HepG2 (cell line): ENCODE results near the gene UTP3. TPM values are rescaled to one million over a fixed set of nuclear protein-coding genes. Genes with fewer than 3 reads are reported as not detected.

Experiments used
- ATM ChIP-seq: fragments of 450-650 bp; IDR thresholded peaks from 2 replicates; pipeline ENCODE4 v1.7.1; 2017; ENCODE audit warnings: mild to moderate bottlenecking, borderline replicate concordance
- KMT2A ChIP-seq: sonication (generic); formaldehyde crosslinking; IDR thresholded peaks from 2 replicates; pipeline ENCODE4 v1.4.0; 2020; ENCODE audit warnings: missing genetic modification reagents
- MXD3 ChIP-seq: IDR thresholded peaks from 2 replicates; pipeline ENCODE4 v1.6.1; 2016; ENCODE audit warnings: mild to moderate bottlenecking, missing biosample characterization, missing genetic modification reagents
- NFE2 ChIP-seq: sonication (generic); formaldehyde crosslinking; IDR thresholded peaks from 2 replicates; pipeline ENCODE4 v1.4.0; 2020; ENCODE audit warnings: missing genetic modification reagents
- NFE2L1 ChIP-seq: sonication (generic); formaldehyde crosslinking; IDR thresholded peaks from 2 replicates; pipeline ENCODE4 v1.4.0; 2020; ENCODE audit warnings: missing genetic modification reagents, mild to moderate bottlenecking, borderline replicate concordance
- NFYC ChIP-seq: IDR thresholded peaks from 2 replicates; pipeline ENCODE4 v1.6.1; 2016; ENCODE audit warnings: missing genetic modification reagents, missing compliant biosample characterization
- RBFOX2 ChIP-seq: fragments of 200-400 bp; formaldehyde crosslinking; IDR thresholded peaks from 2 replicates; pipeline ENCODE4 v1.6.1; 2017; ENCODE audit warnings: low read depth, mild to moderate bottlenecking, low read length
- STAT6 ChIP-seq: sonication (generic); formaldehyde crosslinking; IDR thresholded peaks from 2 replicates; pipeline ENCODE4 v1.4.0; 2020; ENCODE audit warnings: missing genetic modification reagents, mild to moderate bottlenecking, borderline replicate concordance
- TBX2 ChIP-seq: sonication (generic); formaldehyde crosslinking; IDR thresholded peaks from 2 replicates; pipeline ENCODE4 v1.5.0; 2020; ENCODE audit warnings: missing genetic modification reagents, mild to moderate bottlenecking, borderline replicate concordance
- TEAD2 ChIP-seq: sonication (generic); formaldehyde crosslinking; IDR thresholded peaks from 2 replicates; pipeline ENCODE4 v1.9.0; 2021; ENCODE audit warnings: missing genetic modification reagents
- TFDP2 ChIP-seq: sonication (generic); formaldehyde crosslinking; IDR thresholded peaks from 2 replicates; pipeline ENCODE4 v1.4.0; 2020; ENCODE audit warnings: missing genetic modification reagents
- ZBTB42 ChIP-seq: sonication (generic); formaldehyde crosslinking; IDR thresholded peaks from 2 replicates; pipeline ENCODE4 v1.5.0; 2020; ENCODE audit warnings: mild to moderate bottlenecking, missing genetic modification reagents
- ZFAT ChIP-seq: sonication (generic); formaldehyde crosslinking; conservative IDR thresholded peaks from 2 replicates; pipeline ENCODE4 v1.8.1; 2023; ENCODE audit warnings: missing genetic modification reagents, inconsistent platforms
- ZNF430 ChIP-seq: sonication (generic); formaldehyde crosslinking; IDR thresholded peaks from 2 replicates; pipeline ENCODE4 v1.9.0; 2021; ENCODE audit warnings: mild to moderate bottlenecking, missing genetic modification reagents
- ZNF614 ChIP-seq: IDR thresholded peaks from 2 replicates; pipeline ENCODE4 v1.6.1; 2018; ENCODE audit warnings: missing biosample characterization, missing genetic modification reagents, inconsistent platforms, borderline replicate concordance
- ZNF672 ChIP-seq: sonication (generic); formaldehyde crosslinking; IDR thresholded peaks from 2 replicates; pipeline ENCODE4 v1.8.1; 2022; ENCODE audit warnings: missing genetic modification reagents
- ZNF781 ChIP-seq: sonication (generic); formaldehyde crosslinking; IDR thresholded peaks from 2 replicates; pipeline ENCODE4 v1.5.1; 2020; ENCODE audit warnings: borderline replicate concordance, mild to moderate bottlenecking, missing genetic modification reagents; ENCODE audit errors: not compliant biosample characterization
- ZNF782 ChIP-seq: sonication (generic); formaldehyde crosslinking; IDR thresholded peaks from 2 replicates; pipeline ENCODE4 v1.4.0; 2020; ENCODE audit warnings: missing genetic modification reagents, mild to moderate bottlenecking, borderline replicate concordance
- polyA plus RNA-seq, 8 experiments: library from polyadenylated mRNA; depleted of rRNA in 3 of 8; stranded (reverse) in 7 of 8; unstranded in 1 of 8; fragments of >200 nt; fragmentation: Illumina TruSeq in 4 of 8; extraction: Trizol in 4 of 8; gene quantifications; 2 replicates each; pipeline versions ENCODE4 v1.2.1 to v1.2.3, GENCODE V29; 2011 to 2016; ENCODE audit warnings: low read depth in 4 of 8, missing spikeins in 1 of 8, mixed read lengths in 1 of 8; ENCODE audit not compliant: insufficient read depth in 1 of 8
- total RNA-seq, 5 experiments: library from RNA; depleted of rRNA; stranded (reverse); fragments of >200 nt; fragmentation: Illumina TruSeq; extraction: Trizol; gene quantifications; 2 replicates each; pipeline ENCODE4 v1.2.3, GENCODE V29; 2016; ENCODE audit warnings: low read depth in 1 of 5
- TF ChIP-seq, protein P1 (sequence below): sonication (generic); formaldehyde crosslinking; IDR thresholded peaks from 2 replicates; pipeline ENCODE4 v1.4.0; 2020; ENCODE audit warnings: mild to moderate bottlenecking, missing genetic modification reagents
- TF ChIP-seq, protein P2 (sequence below): sonication (generic); formaldehyde crosslinking; IDR thresholded peaks from 2 replicates; pipeline ENCODE4 v1.8.1; 2023; ENCODE audit warnings: mild to moderate bottlenecking, missing genetic modification reagents

The UTP3 gene
- total and polyA plus RNA-seq, 2 of the 13 experiments (the other 11 are each of a cell fraction or from before 2014, with no cell fraction given) = 6.9 to 19.5 TPM

- TF ChIP-seq NFE2L1 (CRISPR knock-in tag) = no peak
- peak; percentile 80 for TF ChIP-seq STAT6 (CRISPR knock-in tag)
- peak; percentile 59; the same call in 1 of the 2 replicates for TF ChIP-seq RBFOX2
- peak; percentile 40; the same call in 1 of the 2 replicates for TF ChIP-seq NFYC
- TF ChIP-seq TFDP2 (CRISPR knock-in tag) = peak; percentile 75
- TF ChIP-seq NFE2 (CRISPR knock-in tag) = no peak
- TF ChIP-seq TBX2 (CRISPR knock-in tag) = peak; percentile 77; the same call in 1 of the 2 replicates
- TF ChIP-seq ZFAT (CRISPR knock-in tag) = 0 out of 2 replicates have a peak, but pooled peaks have one; percentile 16
- no peak for TF ChIP-seq TEAD2
- peak; percentile 89 for TF ChIP-seq ZNF430 (CRISPR knock-in tag)
- no peak for TF ChIP-seq ZNF672 (CRISPR knock-in tag)
- no peak for TF ChIP-seq ATM
- TF ChIP-seq, protein P1, sequence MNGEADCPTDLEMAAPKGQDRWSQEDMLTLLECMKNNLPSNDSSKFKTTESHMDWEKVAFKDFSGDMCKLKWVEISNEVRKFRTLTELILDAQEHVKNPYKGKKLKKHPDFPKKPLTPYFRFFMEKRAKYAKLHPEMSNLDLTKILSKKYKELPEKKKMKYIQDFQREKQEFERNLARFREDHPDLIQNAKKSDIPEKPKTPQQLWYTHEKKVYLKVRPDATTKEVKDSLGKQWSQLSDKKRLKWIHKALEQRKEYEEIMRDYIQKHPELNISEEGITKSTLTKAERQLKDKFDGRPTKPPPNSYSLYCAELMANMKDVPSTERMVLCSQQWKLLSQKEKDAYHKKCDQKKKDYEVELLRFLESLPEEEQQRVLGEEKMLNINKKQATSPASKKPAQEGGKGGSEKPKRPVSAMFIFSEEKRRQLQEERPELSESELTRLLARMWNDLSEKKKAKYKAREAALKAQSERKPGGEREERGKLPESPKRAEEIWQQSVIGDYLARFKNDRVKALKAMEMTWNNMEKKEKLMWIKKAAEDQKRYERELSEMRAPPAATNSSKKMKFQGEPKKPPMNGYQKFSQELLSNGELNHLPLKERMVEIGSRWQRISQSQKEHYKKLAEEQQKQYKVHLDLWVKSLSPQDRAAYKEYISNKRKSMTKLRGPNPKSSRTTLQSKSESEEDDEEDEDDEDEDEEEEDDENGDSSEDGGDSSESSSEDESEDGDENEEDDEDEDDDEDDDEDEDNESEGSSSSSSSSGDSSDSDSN (CRISPR knock-in tag) = peak; percentile 96
- TF ChIP-seq, protein P2, sequence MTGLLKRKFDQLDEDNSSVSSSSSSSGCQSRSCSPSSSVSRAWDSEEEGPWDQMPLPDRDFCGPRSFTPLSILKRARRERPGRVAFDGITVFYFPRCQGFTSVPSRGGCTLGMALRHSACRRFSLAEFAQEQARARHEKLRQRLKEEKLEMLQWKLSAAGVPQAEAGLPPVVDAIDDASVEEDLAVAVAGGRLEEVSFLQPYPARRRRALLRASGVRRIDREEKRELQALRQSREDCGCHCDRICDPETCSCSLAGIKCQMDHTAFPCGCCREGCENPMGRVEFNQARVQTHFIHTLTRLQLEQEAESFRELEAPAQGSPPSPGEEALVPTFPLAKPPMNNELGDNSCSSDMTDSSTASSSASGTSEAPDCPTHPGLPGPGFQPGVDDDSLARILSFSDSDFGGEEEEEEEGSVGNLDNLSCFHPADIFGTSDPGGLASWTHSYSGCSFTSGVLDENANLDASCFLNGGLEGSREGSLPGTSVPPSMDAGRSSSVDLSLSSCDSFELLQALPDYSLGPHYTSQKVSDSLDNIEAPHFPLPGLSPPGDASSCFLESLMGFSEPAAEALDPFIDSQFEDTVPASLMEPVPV (CRISPR knock-in tag) = no peak
- TF ChIP-seq ZNF614 (CRISPR knock-in tag) = peak; percentile 100
- TF ChIP-seq KMT2A (CRISPR knock-in tag) = peak; percentile 96
- peak; percentile 54 for TF ChIP-seq ZNF781
- no peak for TF ChIP-seq ZBTB42
- peak; percentile 84; the same call in 1 of the 2 replicates for TF ChIP-seq ZNF782 (CRISPR knock-in tag)
- peak; percentile 42 for TF ChIP-seq MXD3 (CRISPR knock-in tag)
Observed at GRCh38 chr4:70687821-70688794, at the start of gene UTP3 (continued).
